Measurements from ENCODE around the gene ARHGAP21.
"Not testable (repeated sequence)": the region's sequence is repeated elsewhere in the genome, so short reads cannot be mapped to it uniquely, and the experiment has no call there.

The ARHGAP21 gene

GRCh38 chr10:24723788-24724380, at the start of gene ARHGAP21:
ARHGAP21 (minus strand) TSS chr10:24723887; CDS start chr10:24721899, 1,988 bp downstream.
- DNase-seq (ENCODE audit: low read depth), result no peak

GRCh38 chr10:24771943-24772694, 48.4 kb upstream of the ARHGAP21 start:
- DNase-seq (ENCODE audit: low read depth), result no peak

- DNase-seq (ENCODE audit: low read depth), result not testable (repeated sequence)
Observed at GRCh38 chr10:24764991-24765390, 41.3 kb upstream of the ARHGAP21 start.

GRCh38 chr10:24762966-24763623, 39.4 kb upstream of the ARHGAP21 start:
- DNase-seq (ENCODE audit: low read depth), result no peak

- DNase-seq (ENCODE audit: low read depth), result no peak
Observed at GRCh38 chr10:24762161-24762924, 38.7 kb upstream of the ARHGAP21 start.

- DNase-seq (ENCODE audit: low read depth), result no peak
Observed at GRCh38 chr10:24759672-24760071, 36.0 kb upstream of the ARHGAP21 start.

GRCh38 chr10:24758254-24758653, 34.6 kb upstream of the ARHGAP21 start:
- not testable (repeated sequence) for DNase-seq (ENCODE audit: low read depth)

- DNase-seq (ENCODE audit: low read depth), result no peak
Observed at GRCh38 chr10:24756283-24756682, 32.6 kb upstream of the ARHGAP21 start.

- DNase-seq (ENCODE audit: low read depth), result no peak
Observed at GRCh38 chr10:24751716-24752115, 28.0 kb upstream of the ARHGAP21 start.

- no peak for DNase-seq (ENCODE audit: low read depth)
Observed at GRCh38 chr10:24750695-24751094, 27.0 kb upstream of the ARHGAP21 start.

- DNase-seq (ENCODE audit: low read depth), result no peak
Observed at GRCh38 chr10:24748214-24748613, 24.5 kb upstream of the ARHGAP21 start.

- DNase-seq (ENCODE audit: low read depth), result no peak
Observed at GRCh38 chr10:24744946-24745345, 21.3 kb upstream of the ARHGAP21 start.

- no peak for DNase-seq (ENCODE audit: low read depth)
Observed at GRCh38 chr10:24740714-24741113, 17.0 kb upstream of the ARHGAP21 start.

GRCh38 chr10:24737001-24737400, 13.3 kb upstream of the ARHGAP21 start:
- no peak for DNase-seq (ENCODE audit: low read depth)

- no peak for DNase-seq (ENCODE audit: low read depth)
Observed at GRCh38 chr10:24731942-24732341, 8.3 kb upstream of the ARHGAP21 start.

GRCh38 chr10:24730811-24731210, 7.1 kb upstream of the ARHGAP21 start:
- no peak for DNase-seq (ENCODE audit: low read depth)

- DNase-seq (ENCODE audit: low read depth), result no peak
Observed at GRCh38 chr10:24727786-24728185, 4.1 kb upstream of the ARHGAP21 start.

- DNase-seq (ENCODE audit: low read depth), result no peak
Observed at GRCh38 chr10:24726626-24727025, 2.9 kb upstream of the ARHGAP21 start.

GRCh38 chr10:24726029-24726428, 2.3 kb upstream of the ARHGAP21 start:
- DNase-seq (ENCODE audit: low read depth), result not testable (repeated sequence)

- DNase-seq (ENCODE audit: low read depth), result peak; percentile 97
Observed at GRCh38 chr10:24724381-24725228, 918 bp upstream of the ARHGAP21 start.

- DNase-seq (ENCODE audit: low read depth), result no peak
Observed at GRCh38 chr10:24723386-24723787, 300 bp downstream of the ARHGAP21 start.
